H1 (cell line): Measurements from ENCODE around the gene TMEM176B. TPM values are rescaled to one million over a fixed set of nuclear protein-coding genes. Genes with fewer than 3 reads are reported as not detected.

Source experiments
- polyA plus RNA-seq, 7 experiments: library from polyadenylated mRNA; depleted of rRNA in 3 of 7; stranded (reverse) in 5 of 7; unstranded in 2 of 7; fragments of >200 nt in 5 of 7; fragments of 200-250 nt in 2 of 7; gene quantifications; 1 replicate in 5 of 7; 2 replicates in 1 of 7; 4 replicates in 1 of 7; pipeline versions ENCODE4 v1.2.1 to v1.2.3, GENCODE V29; 2011 to 2013; ENCODE audit warnings: missing spikeins in 2 of 7, mixed read lengths in 2 of 7
- total RNA-seq: library from RNA; stranded (reverse); fragmentation: NEBNext Ultra II Directional; extraction: Animal tissue kit (Norgen Biotek cat#: 25700); gene quantifications from 2 replicates; pipeline ENCODE4 v1.2.1, GENCODE V29; 2021
- TF ChIP-seq, protein P1 (sequence below): IDR thresholded peaks from 2 replicates; pipeline ENCODE4 v1.6.1; 2012; ENCODE audit warnings: inconsistent platforms

Gene TMEM176B
- total and polyA plus RNA-seq, 2 of the 8 experiments (the other 6 are each of a cell fraction or from before 2014, with no cell fraction given), result 1.2 to 2.1 TPM

DNA sequence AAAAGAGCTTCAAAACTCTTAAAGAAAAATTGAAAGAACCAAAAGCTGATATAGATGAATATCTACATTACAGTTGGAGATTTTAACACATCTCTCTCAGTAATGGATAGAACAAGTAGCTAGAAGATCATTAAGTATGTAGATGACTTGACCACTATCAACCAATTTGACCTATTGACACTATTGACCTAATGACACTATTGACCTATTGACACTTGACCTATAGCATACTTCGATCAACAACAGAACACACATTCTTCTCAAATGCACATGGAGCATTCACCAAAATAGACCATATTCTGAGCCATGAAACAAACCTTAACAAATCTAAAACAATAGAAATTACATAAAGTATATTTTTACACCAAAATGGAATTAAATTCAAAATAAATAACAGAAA, 40.7 kb downstream of the TMEM176B start (continued):
- TF ChIP-seq, protein P1, sequence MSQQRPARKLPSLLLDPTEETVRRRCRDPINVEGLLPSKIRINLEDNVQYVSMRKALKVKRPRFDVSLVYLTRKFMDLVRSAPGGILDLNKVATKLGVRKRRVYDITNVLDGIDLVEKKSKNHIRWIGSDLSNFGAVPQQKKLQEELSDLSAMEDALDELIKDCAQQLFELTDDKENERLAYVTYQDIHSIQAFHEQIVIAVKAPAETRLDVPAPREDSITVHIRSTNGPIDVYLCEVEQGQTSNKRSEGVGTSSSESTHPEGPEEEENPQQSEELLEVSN, result no peak
